ENCODE measurements around the gene HSD3B7. TPM values are rescaled to one million over a fixed set of nuclear protein-coding genes. Genes with fewer than 3 reads are reported as not detected.

Gene HSD3B7
- total and polyA plus RNA-seq, 2 of the 8 experiments (the other 6 are each of a cell fraction or from before 2014, with no cell fraction given) = 2.9 to 6.6 TPM

- H2BK5ac ChIP-seq (ENCODE audit: low read depth, low read length) = no peak overlapping the region
- no peak overlapping the region for H4K5ac ChIP-seq (ENCODE audit: insufficient read length, low read depth, low read length)
- no peak overlapping the region for H2AFZ ChIP-seq (ENCODE audit: low read length)
- H3K18ac ChIP-seq (ENCODE audit: extremely low read depth, low read length) = no peak overlapping the region
- no peak for DNase-seq (ENCODE audit: low read depth in 1 of 2, low spot score in 2 of 2)
- peaks cover 12% of the 10 kb centered on the region for H3K23me2 ChIP-seq (ENCODE audit: low read depth, low read length)
- H3K79me1 ChIP-seq (ENCODE audit: low read depth, low read length) = 0 out of 2 replicates have a peak, but pooled peaks cover 8% of the 10 kb centered on the region
- no peak overlapping the region for H3K14ac ChIP-seq (ENCODE audit: insufficient read length)
- no peak overlapping the region for H2BK12ac ChIP-seq (ENCODE audit: low read depth, low read length)
- H3K4me1 ChIP-seq (replicated peaks in 1 of 4; ENCODE audit: control insufficient read depth in 3 of 4, insufficient read depth in 4 of 4, low read length in 3 of 4) = peaks cover 0 to 15% (median 10%) of the 10 kb centered on the region in 4 experiments; a peak in 6 of 7 replicates
- H3K9me3 ChIP-seq (ENCODE audit: insufficient read depth in 2 of 2, low read depth in 1 of 2, low read length in 1 of 2) = no peaks in the 10 kb centered on the region
- no peak overlapping the region for H3K9ac ChIP-seq (replicated peaks in 1 of 4; ENCODE audit: extremely low read depth in 1 of 4, low read depth in 3 of 4, low read length in 3 of 4)
- no peak overlapping the region for H4K91ac ChIP-seq (replicated peaks; ENCODE audit: insufficient read length, low read length)
- no peak for FAIRE-seq
- no peak overlapping the region for H3K27ac ChIP-seq (ENCODE audit: low read depth, low read length)
- H3K4me3 ChIP-seq (ENCODE audit: extremely low read depth in 1 of 4, insufficient read depth in 2 of 4, low read depth in 3 of 4, low read length in 4 of 4) = no peak overlapping the region
- no peak overlapping the region for H3K23ac ChIP-seq (ENCODE audit: insufficient read length)
- H4K8ac ChIP-seq (ENCODE audit: extremely low read depth, insufficient read depth, low read length) = no peak overlapping the region
- no peak overlapping the region for H2BK20ac ChIP-seq (ENCODE audit: low read length)
- H3K4me2 ChIP-seq (ENCODE audit: insufficient read depth in 1 of 2, low read depth in 2 of 2, low read length in 2 of 2) = no peak overlapping the region
- no peak for TF ChIP-seq SIRT6 (IDR thresholded peaks at IDR 0.05; ENCODE audit: low read length)
- no peak for TF ChIP-seq E2F6 (IDR thresholded peaks at IDR 0.05)
- TF ChIP-seq CTCF (IDR thresholded peaks at IDR 0.05; ENCODE audit: control extremely low read depth in 1 of 3, insufficient read depth in 1 of 3, low read depth in 1 of 3, low read length in 3 of 3) = no peak
- TF ChIP-seq CBX5 (IDR thresholded peaks at IDR 0.05; ENCODE audit: low read depth, low read length) = no peak
- TF ChIP-seq ZNF274 (IDR thresholded peaks at IDR 0.05; ENCODE audit: borderline replicate concordance, extremely low read depth, low read length) = no peak
- no peak for TF ChIP-seq BCL11A (IDR thresholded peaks at IDR 0.05; ENCODE audit: low read depth in 2 of 2, low read length in 2 of 2)
- H2BK15ac ChIP-seq (ENCODE audit: low read length) = no peak overlapping the region
- no peak overlapping the region for H2AK5ac ChIP-seq (ENCODE audit: low read depth, low read length)
- H3K36me3 ChIP-seq (ENCODE audit: control insufficient read depth in 2 of 4, insufficient read depth in 4 of 4, low read length in 3 of 4) = no peaks in the 10 kb centered on the region
- POLR2A ChIA-PET (ENCODE audit: partially characterized antibody) = interaction anchor here (1.0 to 1.1 kb wide), 2 partner anchors 22 to 53 kb away, joined by 3 read pairs; no protein-coding TSS in a partner anchor
- WGBS, 2 experiments (ENCODE audit: extremely low coverage in 1 of 2, insufficient coverage in 1 of 2, insufficient read length in 1 of 2, insufficient replicate concordance in 2 of 2, low coverage in 1 of 2, low lambda C conversion rate in 2 of 2, missing lambda C conversion rate in 1 of 2) = 92% methylated on average over 18 of the region's 19 CpGs; no CpG with 5 or more reads in 1 of the 2 experiments
- no peaks in the 10 kb centered on the region; a peak in 1 of 7 replicates for H3K27me3 ChIP-seq (replicated peaks in 1 of 4; ENCODE audit: control insufficient read depth in 3 of 4, extremely low read depth in 1 of 4, insufficient read depth in 3 of 4, low read length in 3 of 4)
- H3K4ac ChIP-seq (replicated peaks; ENCODE audit: insufficient read length, low read depth, low read length) = no peak overlapping the region
- H3K56ac ChIP-seq (replicated peaks; ENCODE audit: insufficient read length, low read depth, low read length) = no peak overlapping the region
- H2BK120ac ChIP-seq (replicated peaks; ENCODE audit: low read depth, low read length) = no peak overlapping the region
- H4K20me1 ChIP-seq (replicated peaks in 1 of 2; ENCODE audit: control insufficient read depth in 1 of 2, insufficient read depth in 2 of 2, low read length in 2 of 2) = no peaks in the 10 kb centered on the region
- H3K79me2 ChIP-seq (ENCODE audit: control insufficient read depth in 1 of 2, insufficient read depth in 2 of 2, low read length in 2 of 2) = no peaks in the 10 kb centered on the region
- CTCF ChIA-PET (ENCODE audit: partially characterized antibody) = interaction anchor here (0.7 to 2.1 kb wide), 4 partner anchors 15 to 49 kb away, joined by 3 to 5 read pairs (median 4); partner anchors contain the start of gene HSD3B7
Measured at GRCh38 chr16:31000671-31001382, 15.8 kb downstream of the HSD3B7 start.

Measured in H1 (cell line).